Measurements from ENCODE around the gene LCN6. TPM values are rescaled to one million over a fixed set of nuclear protein-coding genes. Genes with fewer than 3 reads are reported as not detected.

Gene LCN6
- total and polyA plus RNA-seq, 10 of the 15 experiments (the other 5 are each of a cell fraction or from before 2014, with no cell fraction given): not detected

DNA sequence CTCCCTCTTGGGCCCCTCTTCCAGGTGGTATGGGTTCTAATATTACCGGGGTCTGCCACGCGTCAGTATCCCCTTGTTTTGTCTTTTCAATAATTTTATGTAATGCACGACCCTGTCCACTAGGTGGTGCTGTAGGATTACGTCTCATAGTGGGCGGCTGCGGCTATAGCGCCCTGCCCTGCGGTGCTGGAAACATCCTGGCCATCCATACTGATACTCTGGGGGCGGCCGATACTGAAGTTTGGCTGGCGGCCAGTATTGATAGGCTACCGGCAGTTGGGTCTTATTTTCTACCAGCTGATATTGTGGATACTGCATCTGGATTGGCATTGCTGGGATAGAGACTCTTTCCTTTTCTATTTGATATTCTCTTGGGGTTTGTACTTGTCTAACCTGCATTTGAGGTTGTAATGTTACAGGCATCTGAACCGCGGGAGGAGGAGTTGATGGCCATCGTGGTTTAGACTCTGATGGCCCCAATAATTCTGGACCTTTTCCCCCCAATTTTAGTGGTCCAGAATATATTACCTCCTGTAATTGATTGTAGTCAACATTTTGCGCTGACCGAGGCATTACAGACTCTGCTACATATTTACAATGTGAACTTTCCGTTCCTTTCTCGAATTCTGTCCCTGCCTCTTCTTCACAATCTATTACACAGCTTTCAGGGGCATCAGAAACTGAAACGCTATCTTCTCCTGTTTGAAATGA lies 39.5 kb upstream of the LCN6 start (continued):
- TF ChIP-seq, protein P1, sequence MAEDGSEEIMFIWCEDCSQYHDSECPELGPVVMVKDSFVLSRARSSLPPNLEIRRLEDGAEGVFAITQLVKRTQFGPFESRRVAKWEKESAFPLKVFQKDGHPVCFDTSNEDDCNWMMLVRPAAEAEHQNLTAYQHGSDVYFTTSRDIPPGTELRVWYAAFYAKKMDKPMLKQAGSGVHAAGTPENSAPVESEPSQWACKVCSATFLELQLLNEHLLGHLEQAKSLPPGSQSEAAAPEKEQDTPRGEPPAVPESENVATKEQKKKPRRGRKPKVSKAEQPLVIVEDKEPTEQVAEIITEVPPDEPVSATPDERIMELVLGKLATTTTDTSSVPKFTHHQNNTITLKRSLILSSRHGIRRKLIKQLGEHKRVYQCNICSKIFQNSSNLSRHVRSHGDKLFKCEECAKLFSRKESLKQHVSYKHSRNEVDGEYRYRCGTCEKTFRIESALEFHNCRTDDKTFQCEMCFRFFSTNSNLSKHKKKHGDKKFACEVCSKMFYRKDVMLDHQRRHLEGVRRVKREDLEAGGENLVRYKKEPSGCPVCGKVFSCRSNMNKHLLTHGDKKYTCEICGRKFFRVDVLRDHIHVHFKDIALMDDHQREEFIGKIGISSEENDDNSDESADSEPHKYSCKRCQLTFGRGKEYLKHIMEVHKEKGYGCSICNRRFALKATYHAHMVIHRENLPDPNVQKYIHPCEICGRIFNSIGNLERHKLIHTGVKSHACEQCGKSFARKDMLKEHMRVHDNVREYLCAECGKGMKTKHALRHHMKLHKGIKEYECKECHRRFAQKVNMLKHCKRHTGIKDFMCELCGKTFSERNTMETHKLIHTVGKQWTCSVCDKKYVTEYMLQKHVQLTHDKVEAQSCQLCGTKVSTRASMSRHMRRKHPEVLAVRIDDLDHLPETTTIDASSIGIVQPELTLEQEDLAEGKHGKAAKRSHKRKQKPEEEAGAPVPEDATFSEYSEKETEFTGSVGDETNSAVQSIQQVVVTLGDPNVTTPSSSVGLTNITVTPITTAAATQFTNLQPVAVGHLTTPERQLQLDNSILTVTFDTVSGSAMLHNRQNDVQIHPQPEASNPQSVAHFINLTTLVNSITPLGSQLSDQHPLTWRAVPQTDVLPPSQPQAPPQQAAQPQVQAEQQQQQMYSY (CRISPR knock-in tag; IDR thresholded peaks at IDR 0.05): no peak
- TF ChIP-seq SMAD1 (IDR thresholded peaks at IDR 0.05; ENCODE audit: low read depth, partially characterized antibody) (peak; percentile 64), MEF2B (IDR thresholded peaks at IDR 0.05; ENCODE audit: partially characterized antibody, poor library complexity, severe bottlenecking) (peak; percentile 59), IKZF1 (conservative IDR thresholded peaks at IDR 0.05) (peak; percentile 57), EED (IDR thresholded peaks at IDR 0.05; ENCODE audit: low read depth) (0 out of 2 replicates have a peak, but pooled peaks have one; percentile 45)
- TF ChIP-seq, protein P2, sequence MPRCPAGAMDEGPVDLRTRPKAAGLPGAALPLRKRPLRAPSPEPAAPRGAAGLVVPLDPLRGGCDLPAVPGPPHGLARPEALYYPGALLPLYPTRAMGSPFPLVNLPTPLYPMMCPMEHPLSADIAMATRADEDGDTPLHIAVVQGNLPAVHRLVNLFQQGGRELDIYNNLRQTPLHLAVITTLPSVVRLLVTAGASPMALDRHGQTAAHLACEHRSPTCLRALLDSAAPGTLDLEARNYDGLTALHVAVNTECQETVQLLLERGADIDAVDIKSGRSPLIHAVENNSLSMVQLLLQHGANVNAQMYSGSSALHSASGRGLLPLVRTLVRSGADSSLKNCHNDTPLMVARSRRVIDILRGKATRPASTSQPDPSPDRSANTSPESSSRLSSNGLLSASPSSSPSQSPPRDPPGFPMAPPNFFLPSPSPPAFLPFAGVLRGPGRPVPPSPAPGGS (IDR thresholded peaks at IDR 0.05; ENCODE audit: borderline replicate concordance, insufficient read depth, low read depth, low read length, poor library complexity, severe bottlenecking): no peak
- TF ChIP-seq, protein P3, sequence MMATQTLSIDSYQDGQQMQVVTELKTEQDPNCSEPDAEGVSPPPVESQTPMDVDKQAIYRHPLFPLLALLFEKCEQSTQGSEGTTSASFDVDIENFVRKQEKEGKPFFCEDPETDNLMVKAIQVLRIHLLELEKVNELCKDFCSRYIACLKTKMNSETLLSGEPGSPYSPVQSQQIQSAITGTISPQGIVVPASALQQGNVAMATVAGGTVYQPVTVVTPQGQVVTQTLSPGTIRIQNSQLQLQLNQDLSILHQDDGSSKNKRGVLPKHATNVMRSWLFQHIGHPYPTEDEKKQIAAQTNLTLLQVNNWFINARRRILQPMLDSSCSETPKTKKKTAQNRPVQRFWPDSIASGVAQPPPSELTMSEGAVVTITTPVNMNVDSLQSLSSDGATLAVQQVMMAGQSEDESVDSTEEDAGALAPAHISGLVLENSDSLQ (IDR thresholded peaks at IDR 0.05): no peak
